ACHN (cell line): ENCODE data around the gene RNF151.

Source experiments
- DNase-seq: peaks from one replicate; pipeline ENCODE4 v3.0.0-alpha.2; 2015
- in situ Hi-C: cut with HindIII; loops from 2 replicates; pipeline ENCODE4 v1.10.0; 2017; ENCODE audit warnings: low sequenced_read_pairs, low pct_ligation_motif_present, low pct_unique_long_range_greater_than_20kb

Gene RNF151

GRCh38 chr16:1984347-1985225, 17.9 kb downstream of the RNF151 start:
- no peak for DNase-seq

GRCh38 chr16:1985466-1986150, 19.0 kb downstream of the RNF151 start:
- DNase-seq, result no peak
- in situ Hi-C loops, result no loop called here

More at GRCh38 chr16:1984347-1985225, 17.9 kb downstream of the RNF151 start:
- in situ Hi-C loops, result no loop called here

GRCh38 chr16:1987198-1987597, 20.5 kb downstream of the RNF151 start:
- no peak for DNase-seq
- in situ Hi-C loops, result no loop called here

GRCh38 chr16:1989209-1990100, 22.8 kb downstream of the RNF151 start, which contains the start of gene SYNGR3:
SYNGR3 (plus strand) TSS chr16:1989970; CDS start chr16:1990103, 133 bp downstream.
- in situ Hi-C loops, result no loop called here
- DNase-seq, result peak; percentile 33

GRCh38 chr16:1990101-1990350, 23.4 kb downstream of the RNF151 start:
- no peak for DNase-seq
- in situ Hi-C loops, result no loop called here

GRCh38 chr16:1990351-1991134, 23.9 kb downstream of the RNF151 start:
- DNase-seq, result peak; percentile 20
- in situ Hi-C loops, result no loop called here

- in situ Hi-C loops, result no loop called here
- DNase-seq, result no peak
Observed at GRCh38 chr16:1991135-1991551, 24.5 kb downstream of the RNF151 start.

- in situ Hi-C loops, result no loop called here
- no peak for DNase-seq
Observed at GRCh38 chr16:1991588-1991947, 24.9 kb downstream of the RNF151 start.

- in situ Hi-C loops, result no loop called here
Observed at GRCh38 chr16:1991948-1992703, 25.5 kb downstream of the RNF151 start.

GRCh38 chr16:1992704-1993317, 26.2 kb downstream of the RNF151 start:
- DNase-seq, result no peak
- in situ Hi-C loops, result no loop called here

More at GRCh38 chr16:1991948-1992703, 25.5 kb downstream of the RNF151 start:
- DNase-seq, result peak; percentile 50

- in situ Hi-C loops, result no loop called here
- peak; percentile 77 for DNase-seq
Observed at GRCh38 chr16:1993731-1994131, 27.1 kb downstream of the RNF151 start.

GRCh38 chr16:1997494-1998359, 31.1 kb downstream of the RNF151 start:
- in situ Hi-C loops, result no loop called here
- DNase-seq, result no peak

GRCh38 chr16:1998360-1998835, 31.7 kb downstream of the RNF151 start:
- in situ Hi-C loops, result no loop called here
- no peak for DNase-seq

GRCh38 chr16:1998852-1999801, 32.5 kb downstream of the RNF151 start:
- no peak for DNase-seq
- in situ Hi-C loops, result no loop called here

GRCh38 chr16:1999866-2000514, 33.3 kb downstream of the RNF151 start:
- no peak for DNase-seq
- in situ Hi-C loops, result no loop called here
